A673 (cell line): ENCODE results near the gene OSBPL3.

Experiments used
- EZH2 ChIP-seq: fragments of 200-600 bp; sonication (generic); IDR thresholded peaks from 2 replicates; pipeline ENCODE4 v1.6.1; 2017; ENCODE audit warnings: borderline replicate concordance, low read depth, mild to moderate bottlenecking, mixed read lengths, antibody characterized with exemption, low read length; ENCODE audit not compliant: poor library complexity, severe bottlenecking
- TF ChIP-seq, protein P1 (sequence below): fragments of 300-800, 200-600 bp; sonication (generic); conservative IDR thresholded peaks from 2 replicates; pipeline ENCODE4 v1.5.1; 2017; ENCODE audit warnings: low read depth, mild to moderate bottlenecking, antibody characterized with exemption, low read length, moderate library complexity, mixed read lengths

DNA sequence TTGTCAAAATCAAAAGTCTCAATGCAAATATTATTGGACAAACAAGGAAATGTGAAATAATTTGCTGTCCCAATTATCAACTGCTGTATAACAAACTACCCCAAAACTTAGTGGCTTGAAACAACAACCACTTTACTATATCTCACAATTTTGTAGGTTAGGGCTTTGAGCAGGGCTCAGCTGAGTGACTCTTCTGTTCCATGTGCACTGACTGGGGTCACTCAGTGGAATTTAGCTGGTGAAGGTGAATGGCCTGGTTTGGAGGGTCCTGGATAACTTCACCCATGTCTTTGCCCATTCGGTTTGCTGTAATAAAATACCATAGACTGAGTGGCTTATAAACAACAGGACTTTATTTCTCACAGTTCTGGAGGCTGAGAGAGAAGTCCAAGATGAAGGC lies 219.0 kb downstream of the OSBPL3 start:
- TF ChIP-seq, protein P1, sequence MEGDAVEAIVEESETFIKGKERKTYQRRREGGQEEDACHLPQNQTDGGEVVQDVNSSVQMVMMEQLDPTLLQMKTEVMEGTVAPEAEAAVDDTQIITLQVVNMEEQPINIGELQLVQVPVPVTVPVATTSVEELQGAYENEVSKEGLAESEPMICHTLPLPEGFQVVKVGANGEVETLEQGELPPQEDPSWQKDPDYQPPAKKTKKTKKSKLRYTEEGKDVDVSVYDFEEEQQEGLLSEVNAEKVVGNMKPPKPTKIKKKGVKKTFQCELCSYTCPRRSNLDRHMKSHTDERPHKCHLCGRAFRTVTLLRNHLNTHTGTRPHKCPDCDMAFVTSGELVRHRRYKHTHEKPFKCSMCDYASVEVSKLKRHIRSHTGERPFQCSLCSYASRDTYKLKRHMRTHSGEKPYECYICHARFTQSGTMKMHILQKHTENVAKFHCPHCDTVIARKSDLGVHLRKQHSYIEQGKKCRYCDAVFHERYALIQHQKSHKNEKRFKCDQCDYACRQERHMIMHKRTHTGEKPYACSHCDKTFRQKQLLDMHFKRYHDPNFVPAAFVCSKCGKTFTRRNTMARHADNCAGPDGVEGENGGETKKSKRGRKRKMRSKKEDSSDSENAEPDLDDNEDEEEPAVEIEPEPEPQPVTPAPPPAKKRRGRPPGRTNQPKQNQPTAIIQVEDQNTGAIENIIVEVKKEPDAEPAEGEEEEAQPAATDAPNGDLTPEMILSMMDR: no peak
- no peak for TF ChIP-seq EZH2
